ENCODE measurements around the gene ACSF2.
A peak's percentile ranks its signal among the peaks of the same experiment; 100 is the strongest.
"Not testable (repeated sequence)": the region's sequence is repeated elsewhere in the genome, so short reads cannot be mapped to it uniquely, and the experiment has no call there.

ACSF2 gene

GRCh38 chr17:50469208-50469605 lies 43.2 kb downstream of the ACSF2 start:
- H3K36me3 ChIP-seq (ENCODE audit: control insufficient read depth in 2 of 2, insufficient read depth in 2 of 2, low read length in 2 of 2): peaks cover 20 to 29% of the 10 kb centered on the region in 2 donors
- H3K9ac ChIP-seq (ENCODE audit: low read depth in 1 of 2, low read length in 2 of 2): peak overlapping the region in 1 of 2 donors; percentile 6
- peak overlapping the region in 1 of 2 donors; percentile 71 for H3K27ac ChIP-seq (ENCODE audit: low read depth in 2 of 2, low read length in 2 of 2)
- peaks cover 0 to 3% of the 10 kb centered on the region in 2 donors for H3K27me3 ChIP-seq (ENCODE audit: control insufficient read depth in 2 of 2, insufficient read depth in 2 of 2, low read length in 2 of 2)
- no peaks in the 10 kb centered on the region for H3K9me3 ChIP-seq (ENCODE audit: control insufficient read depth in 2 of 2, low read length in 2 of 2)
- peaks cover 31 to 48% of the 10 kb centered on the region in 2 donors for H3K4me1 ChIP-seq (ENCODE audit: control insufficient read depth in 2 of 2, insufficient read depth in 2 of 2, low read length in 2 of 2)
- peak overlapping the region in 1 of 2 donors; percentile 7 for H3K4me3 ChIP-seq (ENCODE audit: low read length in 2 of 2)

- H3K9me3 ChIP-seq (ENCODE audit: control insufficient read depth in 2 of 2, low read length in 2 of 2): no peaks in the 10 kb centered on the region
- H3K27me3 ChIP-seq (ENCODE audit: control insufficient read depth in 2 of 2, insufficient read depth in 2 of 2, low read length in 2 of 2): peaks cover 0 to 3% of the 10 kb centered on the region in 2 donors
- peak overlapping the region in 1 of 2 donors; percentile 26 for H3K4me3 ChIP-seq (ENCODE audit: low read length in 2 of 2)
- H3K36me3 ChIP-seq (ENCODE audit: control insufficient read depth in 2 of 2, insufficient read depth in 2 of 2, low read length in 2 of 2): peaks cover 19 to 29% of the 10 kb centered on the region in 2 donors
- H3K27ac ChIP-seq (ENCODE audit: low read depth in 2 of 2, low read length in 2 of 2): peak overlapping the region; percentile 69 to 71
- H3K4me1 ChIP-seq (ENCODE audit: control insufficient read depth in 2 of 2, insufficient read depth in 2 of 2, low read length in 2 of 2): peaks cover 31 to 50% of the 10 kb centered on the region in 2 donors
- peak overlapping the region; percentile 9 to 13 for H3K9ac ChIP-seq (ENCODE audit: low read depth in 1 of 2, low read length in 2 of 2)
Measured at GRCh38 chr17:50469671-50470305, 43.8 kb downstream of the ACSF2 start.

- Histone ChIP-seq H3K9me3 (ENCODE audit: control insufficient read depth in 2 of 2, low read length in 2 of 2) (no peaks in the 10 kb centered on the region), H3K27me3 (ENCODE audit: control insufficient read depth in 2 of 2, insufficient read depth in 2 of 2, low read length in 2 of 2) (peaks cover 0 to 3% of the 10 kb centered on the region in 2 donors), H3K9ac (ENCODE audit: low read depth in 1 of 2, low read length in 2 of 2) (peak overlapping the region; percentile 9 to 36), H3K36me3 (ENCODE audit: control insufficient read depth in 2 of 2, insufficient read depth in 2 of 2, low read length in 2 of 2) (peaks cover 18 to 24% of the 10 kb centered on the region in 2 donors), H3K4me3 (ENCODE audit: low read length in 2 of 2) (no peak overlapping the region), H3K27ac (ENCODE audit: low read depth in 2 of 2, low read length in 2 of 2) (peak overlapping the region; percentile 69 to 71), H3K4me1 (ENCODE audit: control insufficient read depth in 2 of 2, insufficient read depth in 2 of 2, low read length in 2 of 2) (peaks cover 31 to 52% of the 10 kb centered on the region in 2 donors)
Measured at GRCh38 chr17:50470426-50470825, 44.4 kb downstream of the ACSF2 start.

GRCh38 chr17:50471009-50471905 lies 45.2 kb downstream of the ACSF2 start:
- Histone ChIP-seq H3K9ac (ENCODE audit: low read depth in 1 of 2, low read length in 2 of 2) (peak overlapping the region in 1 of 2 donors; percentile 36), H3K36me3 (ENCODE audit: control insufficient read depth in 2 of 2, insufficient read depth in 2 of 2, low read length in 2 of 2) (peaks cover 15 to 24% of the 10 kb centered on the region in 2 donors), H3K27ac (ENCODE audit: low read depth in 2 of 2, low read length in 2 of 2) (peak overlapping the region; percentile 32 to 51), H3K9me3 (ENCODE audit: control insufficient read depth in 2 of 2, low read length in 2 of 2) (no peaks in the 10 kb centered on the region), H3K4me1 (ENCODE audit: control insufficient read depth in 2 of 2, insufficient read depth in 2 of 2, low read length in 2 of 2) (peaks cover 31 to 52% of the 10 kb centered on the region in 2 donors), H3K27me3 (ENCODE audit: control insufficient read depth in 2 of 2, insufficient read depth in 2 of 2, low read length in 2 of 2) (peaks cover 0 to 3% of the 10 kb centered on the region in 2 donors), H3K4me3 (ENCODE audit: low read length in 2 of 2) (no peak overlapping the region)

- Histone ChIP-seq H3K4me1 (ENCODE audit: control insufficient read depth in 2 of 2, insufficient read depth in 2 of 2, low read length in 2 of 2) (peaks cover 27 to 48% of the 10 kb centered on the region in 2 donors), H3K27me3 (ENCODE audit: control insufficient read depth in 2 of 2, insufficient read depth in 2 of 2, low read length in 2 of 2) (peaks cover 0 to 3% of the 10 kb centered on the region in 2 donors), H3K36me3 (ENCODE audit: control insufficient read depth in 2 of 2, insufficient read depth in 2 of 2, low read length in 2 of 2) (peaks cover 15 to 24% of the 10 kb centered on the region in 2 donors)
Measured at GRCh38 chr17:50472286-50472685, 46.3 kb downstream of the ACSF2 start.

GRCh38 chr17:50472761-50473161 lies 46.7 kb downstream of the ACSF2 start:
- H3K4me3 ChIP-seq (ENCODE audit: low read length in 2 of 2); H3K9me3 ChIP-seq (ENCODE audit: control insufficient read depth in 2 of 2, low read length in 2 of 2); H3K27ac ChIP-seq (ENCODE audit: low read depth in 2 of 2, low read length in 2 of 2); H3K27me3 ChIP-seq (ENCODE audit: control insufficient read depth in 2 of 2, insufficient read depth in 2 of 2, low read length in 2 of 2); H3K9ac ChIP-seq (ENCODE audit: low read depth in 1 of 2, low read length in 2 of 2): not testable (repeated sequence)
- Histone ChIP-seq H3K36me3 (ENCODE audit: control insufficient read depth in 2 of 2, insufficient read depth in 2 of 2, low read length in 2 of 2) (peaks cover 15 to 24% of the 10 kb centered on the region in 2 donors), H3K4me1 (ENCODE audit: control insufficient read depth in 2 of 2, insufficient read depth in 2 of 2, low read length in 2 of 2) (peaks cover 26 to 44% of the 10 kb centered on the region in 2 donors)

More at GRCh38 chr17:50472286-50472685, 46.3 kb downstream of the ACSF2 start:
- H3K4me3 ChIP-seq (ENCODE audit: low read length in 2 of 2): no peak overlapping the region
- no peak overlapping the region for H3K27ac ChIP-seq (ENCODE audit: low read depth in 2 of 2, low read length in 2 of 2)
- H3K9me3 ChIP-seq (ENCODE audit: control insufficient read depth in 2 of 2, low read length in 2 of 2): no peaks in the 10 kb centered on the region
- no peak overlapping the region for H3K9ac ChIP-seq (ENCODE audit: low read depth in 1 of 2, low read length in 2 of 2)

GRCh38 chr17:50473901-50474300 lies 47.9 kb downstream of the ACSF2 start:
- Histone ChIP-seq H3K36me3 (ENCODE audit: control insufficient read depth in 2 of 2, insufficient read depth in 2 of 2, low read length in 2 of 2) (peaks cover 15 to 22% of the 10 kb centered on the region in 2 donors), H3K4me3 (ENCODE audit: low read length in 2 of 2) (no peak overlapping the region), H3K27me3 (ENCODE audit: control insufficient read depth in 2 of 2, insufficient read depth in 2 of 2, low read length in 2 of 2) (no peaks in the 10 kb centered on the region), H3K9me3 (ENCODE audit: control insufficient read depth in 2 of 2, low read length in 2 of 2) (no peaks in the 10 kb centered on the region), H3K27ac (ENCODE audit: low read depth in 2 of 2, low read length in 2 of 2) (no peak overlapping the region), H3K9ac (ENCODE audit: low read depth in 1 of 2, low read length in 2 of 2) (no peak overlapping the region), H3K4me1 (ENCODE audit: control insufficient read depth in 2 of 2, insufficient read depth in 2 of 2, low read length in 2 of 2) (peaks cover 29 to 44% of the 10 kb centered on the region in 2 donors)

GRCh38 chr17:50474523-50474922 lies 48.5 kb downstream of the ACSF2 start:
- H3K4me3 ChIP-seq (ENCODE audit: low read length in 2 of 2): no peak overlapping the region
- peaks cover 26 to 39% of the 10 kb centered on the region in 2 donors for H3K4me1 ChIP-seq (ENCODE audit: control insufficient read depth in 2 of 2, insufficient read depth in 2 of 2, low read length in 2 of 2)
- H3K36me3 ChIP-seq (ENCODE audit: control insufficient read depth in 2 of 2, insufficient read depth in 2 of 2, low read length in 2 of 2): peaks cover 15 to 22% of the 10 kb centered on the region in 2 donors
- no peak overlapping the region for H3K27ac ChIP-seq (ENCODE audit: low read depth in 2 of 2, low read length in 2 of 2)
- no peaks in the 10 kb centered on the region for H3K9me3 ChIP-seq (ENCODE audit: control insufficient read depth in 2 of 2, low read length in 2 of 2)
- H3K27me3 ChIP-seq (ENCODE audit: control insufficient read depth in 2 of 2, insufficient read depth in 2 of 2, low read length in 2 of 2): no peaks in the 10 kb centered on the region
- H3K9ac ChIP-seq (ENCODE audit: low read depth in 1 of 2, low read length in 2 of 2): no peak overlapping the region

- peak overlapping the region; percentile 18 to 60 for H3K4me3 ChIP-seq (ENCODE audit: low read length in 2 of 2)
- no peak overlapping the region for H3K9ac ChIP-seq (ENCODE audit: low read depth in 1 of 2, low read length in 2 of 2)
- H3K27ac ChIP-seq (ENCODE audit: low read depth in 2 of 2, low read length in 2 of 2): no peak overlapping the region
- H3K36me3 ChIP-seq (ENCODE audit: control insufficient read depth in 2 of 2, insufficient read depth in 2 of 2, low read length in 2 of 2): peaks cover 15 to 22% of the 10 kb centered on the region in 2 donors
- H3K27me3 ChIP-seq (ENCODE audit: control insufficient read depth in 2 of 2, insufficient read depth in 2 of 2, low read length in 2 of 2): no peaks in the 10 kb centered on the region
- H3K9me3 ChIP-seq (ENCODE audit: control insufficient read depth in 2 of 2, low read length in 2 of 2): no peaks in the 10 kb centered on the region
- peaks cover 26 to 37% of the 10 kb centered on the region in 2 donors for H3K4me1 ChIP-seq (ENCODE audit: control insufficient read depth in 2 of 2, insufficient read depth in 2 of 2, low read length in 2 of 2)
Measured at GRCh38 chr17:50475362-50475761, 49.3 kb downstream of the ACSF2 start.

Data from mucosa of rectum (tissue), 2 donors.